ENCODE data around the gene CAPSL.
"Not testable (repeated sequence)": the region's sequence is repeated elsewhere in the genome, so short reads cannot be mapped to it uniquely, and the experiment has no call there.

CAPSL gene

DNA sequence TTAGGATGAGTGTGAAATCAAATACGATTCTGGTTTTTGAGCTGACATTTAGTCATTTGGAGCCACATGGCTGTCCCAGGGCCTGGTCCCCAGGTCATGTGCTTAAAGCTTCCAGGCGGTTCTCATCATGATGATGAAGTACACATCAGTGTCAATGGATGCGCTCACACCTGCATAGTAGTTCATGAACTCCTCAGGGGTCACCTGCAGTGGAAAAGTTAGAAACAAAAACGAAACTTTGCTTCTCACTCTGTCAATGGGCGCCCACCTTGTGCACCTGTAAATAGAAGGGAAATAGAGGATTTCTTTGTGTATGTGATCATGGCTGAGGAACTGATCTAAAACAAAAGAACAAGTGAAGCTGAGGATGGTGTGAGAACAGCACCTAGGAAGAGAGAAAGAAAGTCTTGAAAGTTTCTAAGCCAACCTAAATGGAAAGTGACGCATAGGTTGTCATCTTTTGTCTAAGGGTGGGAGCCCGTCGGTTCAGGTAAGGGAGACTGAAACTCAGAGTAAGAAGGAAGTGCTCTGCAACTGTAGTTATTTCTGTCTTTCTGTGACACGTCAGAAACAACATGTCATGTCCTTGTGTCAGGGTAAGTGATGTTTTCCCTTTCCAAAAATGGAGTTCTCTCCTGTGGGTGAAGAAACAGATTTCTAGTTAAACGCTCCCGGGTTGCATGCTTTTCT lies 33.8 kb downstream of the CAPSL start:
- DNase-seq = no peak

DNA sequence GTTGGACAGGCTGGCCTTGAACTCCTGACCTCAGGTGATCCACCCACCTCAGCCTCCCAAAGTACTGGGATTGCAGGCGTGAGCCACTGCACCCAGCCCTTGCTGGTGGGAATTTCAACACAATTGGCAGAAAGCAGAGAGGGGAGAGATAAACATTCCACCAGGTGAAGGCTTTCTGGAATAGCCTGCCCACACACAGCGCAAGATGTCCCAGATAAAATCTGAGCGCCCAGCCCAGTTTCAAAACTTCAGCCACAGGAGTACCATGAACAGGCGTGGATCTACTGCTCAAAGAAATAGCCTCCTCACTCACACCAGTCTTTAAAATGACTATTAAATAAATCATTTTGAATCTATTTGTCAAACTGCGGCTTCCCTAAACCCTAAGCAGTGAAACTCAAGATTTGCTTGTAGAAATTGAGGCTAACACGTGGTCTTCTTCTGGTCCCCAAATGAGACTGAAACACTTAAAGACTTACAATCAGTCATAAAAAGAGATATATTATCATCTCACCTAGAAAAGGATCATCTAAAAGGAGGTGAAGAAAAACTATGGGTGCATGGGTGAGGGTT lies 34.7 kb downstream of the CAPSL start:
- no peak for DNase-seq

DNA sequence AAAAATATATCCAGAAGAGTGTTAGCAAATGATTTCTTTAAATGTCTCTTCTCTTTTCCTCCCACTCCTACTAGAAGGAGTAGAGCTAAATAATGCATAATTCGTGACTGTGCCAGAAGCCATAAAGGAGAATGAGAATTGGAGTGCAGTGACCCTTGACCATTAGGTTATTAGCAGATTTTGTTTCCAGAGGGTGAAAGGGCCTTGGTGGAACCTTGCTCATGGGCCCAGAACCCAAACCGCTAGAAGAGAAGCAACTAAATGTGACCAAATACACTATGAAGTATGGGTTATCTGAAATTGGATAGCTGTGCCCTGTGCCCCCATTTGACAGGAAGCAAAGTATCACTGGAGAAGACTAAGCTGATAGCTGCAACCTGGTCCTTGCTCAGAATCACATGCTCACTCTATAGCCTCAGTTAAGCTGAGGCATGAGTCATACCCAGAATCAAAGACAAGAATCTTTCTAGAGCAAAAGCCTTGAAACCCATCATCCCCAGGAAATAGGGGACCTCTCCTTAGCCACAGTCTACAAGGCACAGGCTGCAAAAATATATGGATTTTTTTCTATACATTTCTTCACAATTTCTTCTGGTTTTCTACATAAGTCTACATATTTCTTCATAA lies 36.3 kb downstream of the CAPSL start:
- no peak for DNase-seq

DNA sequence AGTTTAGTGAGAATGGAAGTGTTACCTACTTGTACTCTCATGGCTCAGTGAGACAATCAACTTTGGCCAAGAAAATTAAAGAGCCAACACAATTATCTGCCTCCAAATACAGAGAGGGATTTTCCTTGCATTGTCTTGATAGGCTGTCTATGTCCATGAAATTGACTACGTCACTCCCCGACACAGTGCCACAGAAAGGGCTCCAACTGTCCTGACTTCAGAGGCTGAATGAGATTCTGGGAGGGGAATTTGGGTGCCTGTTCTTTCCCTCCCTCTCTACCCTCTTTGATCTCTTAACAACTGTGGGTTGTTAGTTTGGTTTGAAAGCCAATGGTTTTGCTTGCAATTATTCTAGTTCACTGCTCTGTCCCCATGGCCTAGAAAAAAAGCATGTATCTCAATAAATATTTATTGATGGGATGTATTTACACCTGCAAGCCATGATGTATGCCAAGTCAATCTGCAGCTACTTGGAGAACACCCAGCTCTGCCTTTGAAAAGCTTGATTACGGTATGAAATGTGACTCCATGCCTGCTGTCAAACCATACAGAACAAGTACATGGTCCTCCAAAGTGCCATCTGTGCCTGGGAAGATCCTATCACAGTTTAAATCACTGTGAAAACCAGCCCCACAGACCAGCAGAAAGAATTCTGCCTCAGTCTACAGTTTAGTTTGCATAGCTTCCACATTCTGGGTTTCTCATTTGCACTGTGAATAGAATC lies 37.3 kb downstream of the CAPSL start:
- DNase-seq = no peak

DNA sequence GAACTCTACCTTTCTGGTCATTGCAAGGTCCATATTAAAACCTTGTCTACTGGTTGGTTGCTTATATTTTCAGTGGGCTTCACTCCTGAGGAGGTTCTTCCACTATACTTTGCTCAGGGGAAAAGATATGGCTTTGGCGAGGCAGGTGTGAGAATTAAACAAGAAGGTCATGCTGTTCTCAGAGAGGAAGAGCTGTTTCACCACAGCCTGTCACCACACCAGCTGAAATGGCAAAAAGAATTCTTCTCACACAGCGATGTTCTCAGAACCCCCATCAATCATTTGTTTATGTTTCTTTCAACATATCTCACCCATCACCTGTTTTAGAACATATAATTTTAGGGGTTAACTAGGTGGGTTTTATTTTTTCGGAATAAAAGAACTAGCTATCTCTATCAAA lies 38.6 kb downstream of the CAPSL start:
- DNase-seq = no peak

DNA sequence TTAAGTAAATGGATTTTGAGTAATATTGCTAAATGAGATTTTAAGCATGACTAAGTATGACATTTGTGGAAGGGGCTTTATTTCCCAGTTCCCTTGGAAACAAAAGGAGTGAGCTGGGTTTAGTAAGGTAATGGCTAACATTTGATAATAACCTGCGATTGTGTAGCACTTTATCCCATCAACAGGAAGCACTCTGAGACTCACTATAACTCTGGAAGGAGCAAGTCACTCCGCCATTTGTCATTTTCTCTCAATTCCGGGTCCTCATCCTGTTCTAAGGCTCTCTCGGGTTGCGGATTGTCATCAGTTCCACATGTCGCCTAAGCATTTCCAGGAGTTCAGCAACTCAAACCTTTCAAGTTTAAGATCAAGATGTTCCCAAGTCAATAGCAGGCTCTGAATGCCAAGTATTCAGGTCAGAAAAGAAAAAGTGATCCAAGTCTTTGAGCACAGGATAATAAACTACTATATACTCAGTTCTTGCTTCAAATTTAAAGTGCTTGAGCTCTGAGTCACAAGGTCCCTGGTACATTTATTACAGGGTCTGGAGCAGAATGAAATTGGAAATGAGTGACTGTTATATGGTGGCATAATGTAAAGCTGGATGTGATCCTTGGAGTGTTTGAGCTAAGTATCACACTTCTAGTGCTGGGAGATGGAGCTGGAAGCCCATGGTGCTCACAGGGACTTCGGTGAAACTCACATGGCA lies 39.3 kb downstream of the CAPSL start:
- DNase-seq = no peak

DNA sequence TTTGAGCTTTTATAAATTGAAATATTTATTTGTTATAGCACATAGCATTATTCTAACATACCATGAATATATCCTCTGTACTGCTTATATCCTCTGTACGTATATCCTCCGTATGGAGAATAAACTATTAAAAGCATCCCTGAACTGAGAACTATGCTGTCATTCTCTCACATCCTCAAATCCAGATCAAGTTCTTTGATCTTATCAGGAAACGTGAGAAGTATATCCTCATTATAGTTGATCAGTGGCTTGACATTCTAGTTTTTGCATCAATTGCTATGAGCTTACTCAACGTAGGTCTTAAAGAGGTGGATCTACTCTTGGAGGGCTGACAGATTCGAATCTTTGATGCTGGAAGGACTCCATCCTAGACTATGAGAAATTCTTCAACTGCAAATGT lies 44.3 kb downstream of the CAPSL start:
- no peak for DNase-seq

DNA sequence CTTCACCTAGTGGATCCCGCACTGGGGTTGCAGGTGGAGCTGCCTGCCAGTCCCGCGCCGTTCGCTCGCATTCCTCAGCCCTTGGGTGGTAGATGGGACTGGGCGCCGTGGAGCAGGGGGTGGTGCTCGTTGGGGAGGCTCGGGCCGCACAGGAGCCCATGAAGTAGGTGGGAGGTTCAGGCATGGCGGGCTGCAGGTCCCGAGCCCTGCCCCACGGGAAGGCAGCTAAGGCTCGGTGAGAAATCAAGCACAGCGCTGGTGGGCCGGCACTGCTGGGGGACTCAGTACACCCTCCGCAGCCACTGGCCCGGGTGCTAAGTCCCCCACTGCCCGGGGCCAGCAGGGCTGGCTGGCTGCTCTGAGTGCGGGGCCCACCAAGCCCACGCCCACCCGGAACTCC lies 45.6 kb downstream of the CAPSL start:
- not testable (repeated sequence) for DNase-seq

DNA sequence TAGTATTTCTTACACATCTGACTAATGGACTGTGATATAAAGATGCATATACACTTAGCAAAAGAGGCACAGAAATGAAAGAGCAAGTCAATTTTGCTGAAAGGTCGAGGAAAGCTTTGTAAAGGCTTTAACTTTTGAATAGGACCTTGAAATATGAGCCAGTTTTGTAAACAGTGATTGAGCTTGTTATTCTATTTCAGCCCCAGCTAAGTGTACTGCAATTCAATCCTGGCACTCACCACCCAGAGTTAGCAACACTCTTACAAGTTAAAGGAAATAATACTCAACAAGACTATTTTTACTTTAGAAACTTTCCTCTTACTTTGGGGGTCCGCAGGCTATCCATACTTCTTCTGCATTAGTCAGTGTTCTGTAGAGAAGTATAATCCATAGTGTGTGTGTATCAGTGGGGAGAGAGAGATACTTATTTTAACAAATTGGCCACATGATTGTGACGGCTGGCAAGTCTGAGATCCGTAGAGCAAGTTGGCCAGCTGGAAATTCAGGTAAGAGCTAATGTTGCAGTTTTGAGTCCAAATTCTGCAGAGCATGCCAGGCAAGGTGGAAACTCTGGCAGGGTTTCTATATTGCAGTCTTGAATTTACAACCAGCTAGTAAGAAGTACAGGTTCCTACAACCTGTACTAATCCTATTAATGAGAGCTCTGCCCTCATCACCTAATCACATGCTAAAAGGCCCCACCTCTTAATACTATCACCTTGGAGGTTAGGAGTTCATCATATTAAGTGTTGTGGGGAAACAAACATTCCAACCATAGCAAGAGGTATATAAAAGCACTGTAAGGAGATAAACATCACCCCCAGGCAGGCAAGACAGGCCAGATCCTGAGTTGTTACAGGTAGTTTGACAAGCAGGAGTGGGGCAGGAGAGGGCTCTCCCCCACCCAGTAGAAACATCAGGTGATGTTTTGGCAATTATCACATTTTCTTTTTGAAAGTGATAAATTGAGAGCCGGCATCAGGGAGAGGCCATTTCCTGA lies 48.1 kb downstream of the CAPSL start:
- no peak for DNase-seq

DNA sequence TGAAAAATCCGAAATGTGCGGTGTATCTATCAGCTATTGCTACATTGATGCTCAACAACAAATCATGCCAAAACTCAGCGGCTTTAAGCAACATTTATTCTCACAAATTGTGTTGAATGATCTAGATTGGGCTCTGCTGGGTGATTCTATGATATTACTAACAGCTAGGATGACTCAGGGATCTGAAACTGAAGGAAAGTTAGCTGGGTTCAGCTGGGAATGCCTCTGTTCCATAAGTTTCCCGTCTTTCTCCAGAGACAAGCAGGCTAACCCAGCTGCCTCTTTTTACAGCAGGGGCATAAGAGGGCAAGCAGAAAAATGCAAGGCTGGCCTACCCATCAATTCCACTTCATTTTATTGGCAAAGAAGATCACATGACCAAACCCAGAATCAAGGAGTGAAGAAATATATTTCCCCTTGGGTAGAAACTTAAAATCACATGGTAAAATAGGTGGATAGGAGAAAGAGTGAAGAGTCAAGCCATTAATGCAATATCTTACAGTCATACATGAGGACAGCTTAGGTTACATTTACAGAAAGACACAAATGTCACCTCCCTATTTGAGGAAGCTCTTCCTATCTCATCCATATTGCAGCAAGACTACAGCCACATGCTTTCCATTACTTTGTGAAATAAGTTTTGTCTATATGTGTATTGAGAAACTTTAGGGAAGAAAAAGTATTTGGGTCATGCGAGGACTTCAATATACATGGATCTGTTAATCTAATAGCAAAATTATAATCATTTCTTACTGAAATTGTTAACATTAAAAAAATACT lies 50.9 kb downstream of the CAPSL start:
- no peak for DNase-seq

DNA sequence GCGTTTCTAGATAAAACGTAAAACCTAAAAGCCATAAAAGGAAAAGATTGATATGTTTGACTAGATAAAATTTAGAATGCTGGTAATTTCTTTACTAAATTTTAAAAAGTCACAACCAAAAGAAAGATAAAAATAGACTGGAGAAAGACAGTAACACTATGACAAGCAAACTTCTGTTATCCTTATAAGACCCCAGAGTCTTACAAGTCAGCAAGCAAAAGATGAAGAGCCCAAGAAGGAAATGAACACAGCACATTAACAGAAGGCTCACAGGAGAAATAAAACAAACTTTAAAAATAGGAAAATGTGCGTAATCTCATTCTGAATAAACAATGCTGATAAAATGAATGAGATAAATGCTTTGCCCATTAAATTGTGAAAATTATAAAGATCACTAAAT lies 52.0 kb downstream of the CAPSL start:
- no peak for DNase-seq

DNA sequence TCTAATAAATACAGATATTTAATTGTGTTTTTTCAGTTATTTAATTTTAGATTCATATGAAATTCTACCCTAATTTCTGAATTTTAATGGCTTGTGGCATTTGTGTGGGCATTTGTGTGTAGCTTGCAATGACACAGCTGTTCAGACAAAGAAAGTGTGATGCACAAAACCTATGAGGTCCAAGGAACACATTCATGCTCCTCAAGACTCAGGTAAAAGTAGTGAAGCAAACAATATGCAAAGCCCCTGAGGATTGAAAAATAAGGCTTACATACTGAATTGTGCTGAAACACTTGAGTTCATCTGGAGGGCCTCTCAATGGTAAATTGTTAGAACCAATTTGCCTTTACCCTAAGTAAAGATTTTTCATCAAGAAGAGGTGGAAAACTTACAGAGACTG lies 53.6 kb downstream of the CAPSL start:
- DNase-seq = no peak

DNA sequence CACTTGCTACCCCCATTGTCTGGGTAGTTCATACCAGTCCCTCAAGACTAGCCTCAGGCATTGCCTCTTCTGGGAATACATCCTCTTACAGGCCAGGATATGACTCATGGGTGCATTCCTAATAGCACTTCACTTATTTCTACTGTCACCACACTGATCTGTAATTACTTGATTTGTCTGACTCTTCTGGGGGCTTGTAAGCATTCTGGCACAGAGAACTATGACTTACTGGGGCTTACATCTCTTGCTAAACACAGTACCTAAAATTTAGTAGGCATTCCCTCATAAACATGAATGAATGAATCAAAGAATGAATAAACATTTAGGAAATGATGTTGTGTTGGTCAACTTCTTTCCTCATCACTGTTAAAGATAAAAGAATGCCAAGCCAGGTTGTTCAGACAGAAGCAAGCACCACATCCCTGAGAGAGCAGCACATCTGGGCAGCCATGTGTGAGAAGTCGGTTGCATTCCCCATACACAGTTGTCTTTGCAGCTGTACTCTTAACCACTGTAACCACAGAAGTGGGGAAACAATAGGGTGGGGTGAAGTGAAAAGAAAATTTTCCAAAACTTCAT lies 54.1 kb downstream of the CAPSL start:
- peak; percentile 43 for DNase-seq

DNA sequence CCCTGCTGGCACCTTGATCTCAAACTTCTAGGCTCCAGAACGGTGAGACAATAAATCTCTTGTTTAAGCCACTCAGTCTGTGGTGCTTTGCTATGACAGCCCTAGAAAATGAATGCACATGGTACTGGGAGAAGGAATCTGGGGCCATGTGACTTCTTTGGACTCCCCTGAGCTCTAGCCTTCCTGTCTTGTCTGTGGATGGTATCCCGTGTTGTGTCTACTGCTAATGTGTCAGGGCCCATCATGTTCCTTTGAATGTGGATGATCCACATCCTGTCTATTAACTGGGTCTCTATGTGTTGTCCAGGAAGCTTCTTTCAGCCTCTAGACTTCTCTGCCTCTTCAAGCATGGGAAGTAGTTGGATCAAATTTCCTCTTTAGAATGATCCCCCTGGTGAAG lies 56.7 kb downstream of the CAPSL start:
- no peak for DNase-seq

DNA sequence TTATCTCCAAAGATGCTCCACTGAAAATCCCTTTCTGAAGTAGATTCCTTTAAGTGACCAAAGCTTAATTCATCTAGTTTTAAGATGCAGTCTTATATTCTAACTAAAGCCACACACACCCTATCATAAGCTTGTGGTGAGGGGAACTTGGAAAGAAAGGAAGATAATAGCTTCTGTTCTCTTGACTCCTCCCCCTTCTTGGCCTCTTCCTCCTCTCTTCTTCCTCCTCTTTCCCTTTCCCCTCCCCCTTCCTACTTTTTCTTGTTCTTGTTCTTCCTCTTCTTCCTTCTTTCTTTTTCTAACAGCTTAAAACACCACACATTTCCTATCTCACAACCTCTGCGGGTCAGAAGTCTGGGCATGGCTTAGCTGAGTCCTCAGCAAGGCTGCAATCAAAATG lies 58.3 kb downstream of the CAPSL start:
- DNase-seq = no peak

DNA sequence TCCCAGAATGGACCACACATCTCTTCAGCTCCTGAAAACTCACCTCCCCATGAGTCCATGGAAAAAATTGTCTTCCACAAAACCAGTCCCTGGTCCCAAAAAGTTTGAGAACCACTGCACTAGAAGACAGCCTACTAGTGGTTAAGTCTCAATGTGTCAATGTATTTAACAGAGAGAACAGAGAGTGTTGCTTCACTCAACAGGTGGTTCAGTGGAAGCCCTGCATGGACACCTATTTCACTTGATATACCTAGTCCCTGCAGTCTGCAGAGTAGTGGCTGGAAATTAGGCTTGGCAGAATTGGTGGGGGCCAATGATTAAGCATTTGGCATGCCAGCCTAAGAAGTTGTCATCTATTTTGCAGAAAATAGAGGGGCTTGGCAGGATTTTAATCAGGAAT lies 58.8 kb downstream of the CAPSL start:
- no peak for DNase-seq

DNA sequence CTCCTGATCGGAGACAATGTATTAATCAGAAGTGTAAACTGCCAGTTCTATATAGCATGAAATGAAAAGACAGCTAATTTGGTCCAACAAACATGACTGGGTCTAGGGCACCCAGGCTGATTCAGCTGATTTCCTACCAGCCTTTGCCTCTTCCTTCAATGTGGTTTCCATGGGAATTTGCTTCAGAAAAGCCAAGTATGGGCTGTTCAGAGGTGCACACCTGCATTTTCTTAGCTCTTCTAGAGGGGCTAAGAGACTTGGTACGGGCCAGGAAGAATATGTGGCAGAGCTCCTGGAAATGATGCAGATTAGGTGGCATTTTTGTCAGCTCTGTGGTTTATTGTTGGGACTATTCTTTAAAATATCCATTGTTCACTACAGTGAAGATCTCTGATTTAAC lies 59.3 kb downstream of the CAPSL start:
- DNase-seq = no peak

DNA sequence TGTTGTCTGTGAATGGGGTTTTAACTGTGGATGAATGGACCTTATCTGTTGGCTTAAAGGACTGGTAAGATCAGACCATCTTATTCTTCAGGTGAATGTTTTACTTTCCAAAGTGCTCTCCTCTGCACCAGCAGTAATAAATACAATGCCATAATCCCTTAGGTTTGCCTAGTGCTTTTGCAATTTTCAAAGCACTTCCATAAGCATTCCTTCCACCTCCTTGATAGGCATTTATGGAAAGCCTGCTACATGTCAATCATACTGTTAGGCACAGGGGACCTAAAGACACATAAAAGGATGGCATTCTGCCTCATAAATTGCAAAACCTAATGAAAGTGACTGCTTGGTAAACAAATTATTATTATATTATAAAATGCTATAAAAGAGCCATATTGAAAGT lies 60.3 kb downstream of the CAPSL start:
- DNase-seq = no peak

DNA sequence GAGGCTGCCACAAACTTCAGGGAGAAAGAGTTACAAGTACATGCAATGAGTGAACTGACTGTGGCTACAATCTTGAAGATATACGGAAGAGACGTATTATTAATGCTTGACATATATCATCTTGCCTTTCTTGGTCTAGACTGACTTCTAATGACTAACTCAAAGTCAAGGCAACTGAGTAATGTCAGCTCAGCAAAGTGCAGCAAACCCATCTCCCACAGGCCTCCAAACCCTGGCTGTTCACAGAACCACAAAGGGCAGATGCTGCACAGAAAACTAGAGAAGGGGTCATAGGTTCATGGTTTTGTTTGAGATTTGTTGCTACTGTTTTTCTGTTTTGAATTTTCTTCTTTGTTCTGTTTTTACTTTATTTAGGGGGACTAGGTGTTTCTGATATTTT lies 60.8 kb downstream of the CAPSL start:
- no peak for DNase-seq

DNA sequence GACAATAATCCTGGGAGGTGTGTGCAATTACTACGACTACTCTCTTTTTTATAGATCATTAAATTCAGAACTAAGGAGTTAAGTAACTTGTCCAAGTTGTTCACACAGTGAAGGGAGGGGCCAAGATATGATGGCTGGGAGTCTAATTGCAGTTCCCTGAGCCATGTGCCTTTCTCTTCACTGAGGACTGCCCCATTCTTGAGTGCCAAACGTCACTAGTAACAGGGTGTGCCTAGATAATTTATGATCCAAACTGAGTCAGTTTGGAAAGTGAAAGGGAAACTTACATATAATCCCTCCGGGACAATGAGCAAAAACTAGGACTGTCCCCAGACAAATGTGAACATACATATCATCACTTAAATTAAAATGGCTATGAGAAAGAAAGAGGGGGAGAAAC lies 61.5 kb downstream of the CAPSL start:
- no peak for DNase-seq

DNA sequence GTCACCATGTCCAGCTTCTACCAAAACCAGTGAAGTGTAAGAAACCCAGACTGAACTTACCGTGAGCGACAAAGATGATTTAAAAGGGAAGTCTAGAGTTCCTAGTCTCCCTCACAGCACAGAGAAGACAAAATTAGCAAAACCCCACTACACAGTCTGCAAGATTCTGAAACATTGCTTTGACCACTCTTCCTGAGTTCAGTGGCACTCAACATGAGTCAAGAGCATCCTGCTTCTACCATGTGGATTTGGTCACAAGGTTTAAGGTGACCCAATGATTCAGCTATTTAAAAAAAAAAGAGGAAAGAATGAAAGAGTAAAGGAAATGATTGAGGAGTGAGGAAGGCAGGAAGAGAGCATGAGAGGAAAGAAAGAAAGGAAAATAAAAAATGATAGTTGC lies 62.0 kb downstream of the CAPSL start:
- no peak for DNase-seq
